Measurements from ENCODE around the gene PROSER3.

PROSER3 gene

GRCh38 chr19:35746087-35746462 is 11.9 kb upstream of the PROSER3 start:
- H3K4me3 ChIP-seq (ENCODE audit: low read depth, low read length), result peak overlapping the region; percentile 94
- no peak for TF ChIP-seq CTCF (IDR thresholded peaks at IDR 0.05; ENCODE audit: low read depth, low read length)

- TF ChIP-seq CTCF (IDR thresholded peaks at IDR 0.05; ENCODE audit: low read depth, low read length), result no peak
- peak overlapping the region; percentile 94 for H3K4me3 ChIP-seq (ENCODE audit: low read depth, low read length)
These were observed 11.4 kb upstream of the PROSER3 start for GRCh38 chr19:35746531-35746930.

- TF ChIP-seq CTCF (IDR thresholded peaks at IDR 0.05; ENCODE audit: low read depth, low read length), result no peak
- H3K4me3 ChIP-seq (ENCODE audit: low read depth, low read length), result peak within 1 kb of the TSS; percentile 85
These were observed 9.6 kb upstream of the PROSER3 start, which contains the start of gene LIN37 for GRCh38 chr19:35748106-35749020. Gene LIN37, plus strand, starts transcription at chr19:35748576. Its CDS starts 149 bp downstream, at chr19:35748725.

GRCh38 chr19:35750167-35750566 is 7.8 kb upstream of the PROSER3 start:
- no peak overlapping the region for H3K4me3 ChIP-seq (ENCODE audit: low read depth, low read length)
- no peak for TF ChIP-seq CTCF (IDR thresholded peaks at IDR 0.05; ENCODE audit: low read depth, low read length)

GRCh38 chr19:35751839-35752745 is 5.9 kb upstream of the PROSER3 start:
- no peak overlapping the region for H3K4me3 ChIP-seq (ENCODE audit: low read depth, low read length)
- no peak for TF ChIP-seq CTCF (IDR thresholded peaks at IDR 0.05; ENCODE audit: low read depth, low read length)

- no peak for TF ChIP-seq CTCF (IDR thresholded peaks at IDR 0.05; ENCODE audit: low read depth, low read length)
These were observed 5.1 kb upstream of the PROSER3 start for GRCh38 chr19:35752746-35753350.

More at GRCh38 chr19:35752746-35753350, 5.1 kb upstream of the PROSER3 start:
- H3K4me3 ChIP-seq (ENCODE audit: low read depth, low read length), result no peak overlapping the region

Measured in WI38 (cell line).